H9 (cell line): ENCODE results near the gene NPAS1. TPM values are rescaled to one million over a fixed set of nuclear protein-coding genes. Genes with fewer than 3 reads are reported as not detected.

Source experiments
- DNase-seq: peaks from one replicate; pipeline ENCODE4 v3.0.0-alpha.2; 2017
- H2AFZ ChIP-seq: one replicate; pipeline ENCODE4 v1.6.1; 2013; ENCODE audit warnings: mild to moderate bottlenecking, low read length, control low read depth, moderate library complexity
- H2AK5ac ChIP-seq: 2 replicates; pipeline ENCODE4 v1.6.1; 2013; ENCODE audit warnings: low read length, control low read depth, mixed read lengths; ENCODE audit not compliant: insufficient read length
- H2BK120ac ChIP-seq: one replicate; pipeline ENCODE4 v1.6.1; 2013; ENCODE audit warnings: low read depth, mild to moderate bottlenecking, low read length, control low read depth, inconsistent platforms; ENCODE audit not compliant: poor library complexity, severe bottlenecking
- H2BK12ac ChIP-seq: 2 replicates; pipeline ENCODE4 v1.6.1; 2013; ENCODE audit warnings: low read length, control low read depth, mixed read lengths, low read depth; ENCODE audit not compliant: insufficient read length
- H2BK15ac ChIP-seq: 2 replicates; pipeline ENCODE4 v1.6.1; 2013; ENCODE audit warnings: low read depth, low read length, control low read depth
- H2BK20ac ChIP-seq: one replicate; pipeline ENCODE4 v1.6.1; 2013; ENCODE audit warnings: low read depth, mild to moderate bottlenecking, low read length, control low read depth, inconsistent platforms; ENCODE audit not compliant: poor library complexity, severe bottlenecking
- H2BK5ac ChIP-seq: 2 replicates; pipeline ENCODE4 v1.6.1; 2013; ENCODE audit warnings: low read length, control low read depth, mixed read lengths; ENCODE audit not compliant: insufficient read length
- H3K14ac ChIP-seq: 2 replicates; pipeline ENCODE4 v1.6.1; 2013; ENCODE audit warnings: low read length, control low read depth; ENCODE audit not compliant: insufficient read depth
- H3K18ac ChIP-seq: 2 replicates; pipeline ENCODE4 v1.6.1; 2013; ENCODE audit warnings: low read depth, mild to moderate bottlenecking, mixed read lengths, low read length, control low read depth; ENCODE audit not compliant: insufficient read length
- H3K23ac ChIP-seq: 2 replicates; pipeline ENCODE4 v1.6.1; 2013; ENCODE audit warnings: low read length, control low read depth, mixed read lengths, low read depth; ENCODE audit not compliant: insufficient read length
- H3K23me2 ChIP-seq: 2 replicates; pipeline ENCODE4 v1.6.1; 2013; ENCODE audit warnings: low read depth, mild to moderate bottlenecking, mixed read lengths, low read length, control low read depth; ENCODE audit not compliant: insufficient read length, poor library complexity, severe bottlenecking
- H3K27ac ChIP-seq: 2 replicates; pipeline ENCODE4 v1.5.1; 2013; ENCODE audit warnings: low read length, control low read depth, mixed read lengths, low read depth; ENCODE audit not compliant: insufficient read length
- H3K27me3 ChIP-seq: 2 replicates; pipeline ENCODE4 v1.6.1; 2013; ENCODE audit warnings: low read length, control low read depth, inconsistent platforms; ENCODE audit not compliant: insufficient read depth
- H3K4ac ChIP-seq: 2 replicates; pipeline ENCODE4 v1.6.1; 2013; ENCODE audit warnings: low read depth, mild to moderate bottlenecking, control low read depth, inconsistent platforms, low read length, moderate library complexity
- H3K4me1 ChIP-seq: 2 replicates; pipeline ENCODE4 v1.6.1; 2013; ENCODE audit warnings: low read length, control low read depth, inconsistent platforms; ENCODE audit not compliant: insufficient read depth
- H3K4me2 ChIP-seq: 2 replicates; pipeline ENCODE4 v1.6.1; 2013; ENCODE audit warnings: low read length, control low read depth, mixed read lengths; ENCODE audit not compliant: insufficient read length, insufficient read depth
- H3K56ac ChIP-seq: 2 replicates; pipeline ENCODE4 v1.6.1; 2013; ENCODE audit warnings: low read depth, mild to moderate bottlenecking, mixed read lengths, low read length, control low read depth; ENCODE audit not compliant: insufficient read length
- H3K79me1 ChIP-seq: 2 replicates; pipeline ENCODE4 v1.6.1; 2013; ENCODE audit warnings: low read depth, mild to moderate bottlenecking, moderate library complexity, low read length, control low read depth, inconsistent platforms; ENCODE audit not compliant: insufficient read depth, poor library complexity, severe bottlenecking
- H3K79me2 ChIP-seq: 2 replicates; pipeline ENCODE4 v1.6.1; 2013; ENCODE audit warnings: low read length, control low read depth, inconsistent platforms; ENCODE audit not compliant: insufficient read depth
- H3K9ac ChIP-seq: 2 replicates; pipeline ENCODE4 v1.6.1; 2013; ENCODE audit warnings: low read length, control low read depth, mixed read lengths; ENCODE audit not compliant: insufficient read length; ENCODE audit errors: extremely low read depth
- H3K9me3 ChIP-seq: one replicate; pipeline ENCODE4 v1.6.1; 2013; ENCODE audit warnings: low read depth, low read length, inconsistent platforms; ENCODE audit not compliant: control insufficient read depth
- H3T11ph ChIP-seq: one replicate; pipeline ENCODE4 v1.6.1; 2013; ENCODE audit warnings: mild to moderate bottlenecking, low read length, control low read depth, inconsistent platforms
- H4K20me1 ChIP-seq: one replicate; pipeline ENCODE4 v1.6.1; 2013; ENCODE audit not compliant: control insufficient read depth, insufficient read length, insufficient read depth
- H4K5ac ChIP-seq: 2 replicates; pipeline ENCODE4 v1.6.1; 2013; ENCODE audit warnings: low read depth, mild to moderate bottlenecking, mixed read lengths, low read length, control low read depth; ENCODE audit not compliant: insufficient read length
- H4K8ac ChIP-seq: replicated peaks from 2 replicates; pipeline ENCODE4 v1.6.1; 2013; ENCODE audit warnings: low read length, control low read depth, mixed read lengths, low read depth; ENCODE audit not compliant: insufficient read length
- H4K91ac ChIP-seq: 2 replicates; pipeline ENCODE4 v1.6.1; 2013; ENCODE audit warnings: low read depth, mild to moderate bottlenecking, moderate library complexity, mixed read lengths, low read length, control low read depth; ENCODE audit not compliant: insufficient read length
- H3K27ac Mint-ChIP-seq, 3 experiments: 2 replicates in 2 of 3; 3 replicates in 1 of 3; pipeline ENCODE4 v1.8.0; 2020 to 2021; ENCODE audit warnings: mixed read lengths in 3 of 3, mild to moderate bottlenecking in 1 of 3, moderate library complexity in 1 of 3
- H3K27me3 Mint-ChIP-seq: 2 replicates; pipeline ENCODE4 v1.8.0; 2021; ENCODE audit warnings: low read depth, mild to moderate bottlenecking, moderate library complexity, mixed read lengths
- H3K36me3 Mint-ChIP-seq, 3 experiments: 2 replicates in 2 of 3; 3 replicates in 1 of 3; pipeline ENCODE4 v1.8.0; 2020 to 2021; ENCODE audit warnings: low read depth in 3 of 3, mixed read lengths in 3 of 3; ENCODE audit not compliant: insufficient read depth in 1 of 3
- H3K4me1 Mint-ChIP-seq, 2 experiments: 2 replicates each; pipeline ENCODE4 v1.8.0; 2020; ENCODE audit warnings: mixed read lengths in 2 of 2
- H3K4me3 Mint-ChIP-seq, 2 experiments: 2 replicates in 1 of 2; 3 replicates in 1 of 2; pipeline ENCODE4 v1.8.0; 2020 to 2021; ENCODE audit warnings: mild to moderate bottlenecking in 2 of 2, mixed read lengths in 2 of 2, moderate library complexity in 1 of 2
- H3K9me3 Mint-ChIP-seq, 2 experiments: 2 replicates in 1 of 2; 3 replicates in 1 of 2; pipeline ENCODE4 v1.8.0; 2020; ENCODE audit warnings: mild to moderate bottlenecking in 2 of 2, mixed read lengths in 2 of 2, moderate library complexity in 1 of 2
- CTCF ChIP-seq: fragments of 200-600 bp; sonication (generic); conservative IDR thresholded peaks from 3 replicates; pipeline ENCODE4 v1.8.0; 2021; ENCODE audit warnings: antibody characterized with exemption, mild to moderate bottlenecking
- WGBS: extraction: QIAGEN DNeasy Blood & Tissue Kit; methylation state at CpG from one replicate; pipeline ENCODE4 v1.1.7; 2013; ENCODE audit warnings: missing lambda C conversion rate, low lambda C conversion rate, mixed read lengths; ENCODE audit not compliant: insufficient read length; ENCODE audit errors: extremely low coverage; 5-methylcytosine and 5-hydroxymethylcytosine counted together
- total RNA-seq: library from RNA; stranded (reverse); gene quantifications from 2 replicates; pipeline ENCODE4 v1.2.1, GENCODE V29; 2021

NPAS1 gene
- total RNA-seq, 1 experiment from 2014 or later, result 17.8 TPM

DNA sequence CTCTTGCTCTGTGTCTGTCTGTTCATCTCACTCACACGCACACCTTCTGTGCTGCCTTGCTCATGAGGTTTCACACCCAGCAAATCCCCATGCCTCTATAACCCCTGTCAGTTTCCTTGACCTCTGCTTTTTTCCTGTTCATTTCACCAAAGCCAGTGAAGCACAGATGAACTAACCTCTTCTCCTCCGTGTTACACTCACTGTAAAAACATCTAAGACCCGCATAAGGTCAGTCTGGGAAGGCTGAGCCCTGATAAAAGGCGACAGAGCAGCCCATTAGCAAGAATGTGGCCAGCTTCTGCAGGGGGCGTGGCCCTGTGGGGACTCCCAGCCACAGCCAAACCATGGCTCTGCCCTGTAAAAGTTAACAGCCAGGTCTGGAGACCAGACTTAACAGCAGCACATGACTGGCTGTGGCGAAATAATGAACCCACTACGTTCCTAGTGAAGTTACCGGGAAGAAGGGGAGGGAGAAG, 42.8 kb upstream of the NPAS1 start:
- H3K14ac ChIP-seq, result no peak overlapping the region
- H2AFZ ChIP-seq, result no peak overlapping the region
- H4K8ac ChIP-seq, result no peak overlapping the region
- no peaks in the 10 kb centered on the region for H3K23me2 ChIP-seq
- H3K4me2 ChIP-seq, result no peak overlapping the region
- Mint-ChIP-seq H3K4me1 (peaks cover 42 to 43% of the 10 kb centered on the region in 2 experiments), H3K4me3 (peak overlapping the region in 1 of 2 experiments; percentile 9; a peak in 2 of 5 replicates), H3K27ac (peak overlapping the region; percentile 49 to 86 (median 57)), H3K36me3 (peaks cover 0 to 3% (median 0%) of the 10 kb centered on the region in 3 experiments; a peak in 1 of 7 replicates), H3K27me3 (no peaks in the 10 kb centered on the region), H3K9me3 (no peaks in the 10 kb centered on the region)
- no peaks in the 10 kb centered on the region for H3K79me1 ChIP-seq
- no peak overlapping the region for H3K56ac ChIP-seq
- H3K9me3 ChIP-seq, result no peaks in the 10 kb centered on the region
- no peak overlapping the region for H3K18ac ChIP-seq
- H3K27ac ChIP-seq, result no peak overlapping the region
- TF ChIP-seq CTCF, result no peak
- H3K9ac ChIP-seq, result no peak overlapping the region
- no peak overlapping the region for H2BK15ac ChIP-seq
- no peak overlapping the region for H2BK12ac ChIP-seq
- H2AK5ac ChIP-seq, result no peak overlapping the region
- no peak overlapping the region for H4K5ac ChIP-seq
- no peak overlapping the region for H3K4ac ChIP-seq
- no peak overlapping the region for H2BK120ac ChIP-seq
- no peaks in the 10 kb centered on the region for H3K79me2 ChIP-seq
- no peak overlapping the region for H2BK5ac ChIP-seq
- H3K27me3 ChIP-seq, result no peaks in the 10 kb centered on the region
- H3K23ac ChIP-seq, result no peak overlapping the region
- H2BK20ac ChIP-seq, result no peak overlapping the region
- H3T11ph ChIP-seq, result no peak overlapping the region
- peaks cover 10% of the 10 kb centered on the region; the same call in 1 of the 2 replicates for H3K4me1 ChIP-seq
- H4K20me1 ChIP-seq, result peaks cover 2% of the 10 kb centered on the region
- no CpG with 5 or more reads among the region's 8 CpGs for WGBS
- peak; percentile 70 for DNase-seq
- no peak overlapping the region for H4K91ac ChIP-seq
